Measurements from ENCODE around the gene RBM20.

The RBM20 gene

DNA sequence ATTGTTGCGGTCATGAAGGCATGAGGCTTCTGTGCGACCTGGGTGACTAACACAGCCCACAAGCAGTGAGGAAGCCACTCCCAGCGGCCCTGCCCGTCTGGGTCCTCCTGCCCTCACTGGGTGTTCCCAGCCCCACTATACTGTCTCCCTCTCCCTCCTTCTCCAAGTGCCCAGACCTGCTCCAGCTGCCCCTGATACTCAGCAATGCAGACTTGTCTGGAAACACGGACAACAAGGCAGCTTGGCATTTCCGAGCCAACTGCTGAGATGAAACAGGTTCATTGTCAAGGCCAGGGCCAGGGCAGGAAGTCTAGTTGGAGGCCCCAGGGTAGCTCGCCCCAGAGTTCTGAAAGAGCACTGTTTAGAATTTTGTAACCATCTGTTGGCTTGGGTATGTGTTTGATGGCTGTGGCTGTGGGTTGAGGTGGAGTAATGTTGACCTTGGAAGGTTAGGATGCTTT is 95.7 kb downstream of the RBM20 start:
- DNase-seq (ENCODE audit: low read depth): no peak

DNA sequence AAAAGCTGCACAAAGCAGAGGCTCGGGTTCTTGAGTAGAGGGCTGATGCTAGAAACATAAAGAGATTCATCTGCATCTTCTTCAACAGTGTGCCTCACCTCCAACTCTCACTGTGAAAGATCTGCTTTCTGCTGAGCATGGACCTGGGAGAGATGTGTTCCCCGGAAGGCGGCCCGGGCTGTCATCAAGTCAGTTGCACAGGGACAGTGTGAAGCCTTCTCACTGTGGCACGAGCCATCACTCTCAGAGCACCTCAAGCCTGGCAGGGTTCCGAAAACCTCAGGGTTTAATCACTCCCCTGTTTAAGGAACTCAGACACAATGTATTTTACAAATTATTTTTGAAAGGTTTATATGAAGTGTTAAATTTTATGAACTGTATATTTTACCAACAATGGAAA is 98.7 kb downstream of the RBM20 start:
- no peak for DNase-seq (ENCODE audit: low read depth)

DNA sequence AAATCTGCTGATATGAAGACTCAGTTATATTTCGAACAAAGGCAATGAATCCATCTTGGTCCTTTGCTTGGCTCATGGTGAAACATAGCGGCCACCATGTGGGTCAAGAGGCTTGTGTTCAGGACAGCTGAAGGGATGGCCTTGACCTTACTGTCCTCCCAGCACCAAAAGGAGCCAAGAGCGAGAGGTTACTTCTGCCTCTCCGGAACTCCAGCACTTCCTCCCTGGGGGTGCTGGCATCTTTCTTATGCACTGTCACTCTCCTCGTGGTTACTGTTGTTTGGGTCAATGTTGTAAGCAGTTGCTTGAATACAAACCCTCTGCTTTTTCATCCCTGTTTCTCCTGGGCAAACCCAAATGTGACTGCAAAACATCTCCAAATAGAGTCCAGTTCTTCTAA is 100.6 kb downstream of the RBM20 start:
- DNase-seq (ENCODE audit: low read depth): no peak

DNA sequence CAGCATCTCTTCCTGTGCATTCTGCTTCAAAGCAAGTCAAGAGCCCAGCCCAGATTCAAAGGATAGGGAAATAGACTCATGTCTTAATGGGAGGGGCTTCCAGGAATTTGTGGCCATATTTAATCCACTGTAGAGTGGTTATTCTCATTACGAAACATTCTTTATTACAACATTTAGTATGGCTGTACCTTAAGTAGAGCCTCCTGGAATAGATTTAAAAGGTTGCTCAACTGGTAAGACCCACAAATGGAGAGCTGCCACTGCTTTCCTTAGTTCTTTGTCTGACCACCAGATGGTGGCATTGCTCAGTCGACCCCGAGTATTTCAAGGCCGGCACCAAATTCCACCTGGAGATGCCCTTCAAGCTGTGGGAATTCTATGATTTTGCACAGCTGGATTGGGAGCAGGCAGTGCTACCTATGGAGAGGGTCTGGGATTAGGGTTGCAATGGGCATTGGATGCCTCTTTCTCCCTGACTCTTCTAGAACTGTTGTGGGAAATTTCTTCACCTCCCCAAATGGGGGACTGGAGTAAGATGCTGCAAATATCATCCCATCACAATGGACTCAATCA is 102.2 kb downstream of the RBM20 start:
- DNase-seq (ENCODE audit: low read depth): no peak

DNA sequence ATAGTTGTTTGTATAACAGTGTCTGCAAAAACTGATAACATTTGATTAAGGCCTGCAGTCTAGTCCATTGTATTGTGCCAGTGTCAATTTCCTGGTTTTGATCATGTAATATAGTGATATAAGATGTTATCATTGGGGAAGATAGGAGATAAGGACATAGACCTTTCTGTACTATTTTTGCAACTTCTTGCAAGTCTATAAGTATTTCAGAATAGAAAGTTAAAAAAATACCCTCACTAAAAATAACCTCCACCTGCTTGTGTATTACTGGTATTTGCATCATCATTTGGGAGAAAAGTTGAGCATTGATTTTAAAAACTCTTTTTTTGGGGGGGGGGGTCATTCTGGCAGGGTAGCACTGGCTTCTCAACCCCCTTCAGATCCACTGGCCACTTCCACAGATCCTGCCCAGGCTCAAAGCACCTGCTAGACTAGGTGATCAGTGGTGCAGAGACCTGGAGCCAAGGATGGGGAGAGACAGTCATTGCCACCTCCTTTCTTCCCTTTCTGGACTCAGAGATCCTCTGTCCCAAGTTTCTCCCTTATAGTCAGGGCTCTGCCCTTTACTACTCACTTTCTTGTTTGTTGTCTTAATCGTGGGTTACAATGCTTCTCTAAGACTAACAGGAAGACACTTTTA is 103.0 kb downstream of the RBM20 start:
- DNase-seq (ENCODE audit: low read depth): no peak

DNA sequence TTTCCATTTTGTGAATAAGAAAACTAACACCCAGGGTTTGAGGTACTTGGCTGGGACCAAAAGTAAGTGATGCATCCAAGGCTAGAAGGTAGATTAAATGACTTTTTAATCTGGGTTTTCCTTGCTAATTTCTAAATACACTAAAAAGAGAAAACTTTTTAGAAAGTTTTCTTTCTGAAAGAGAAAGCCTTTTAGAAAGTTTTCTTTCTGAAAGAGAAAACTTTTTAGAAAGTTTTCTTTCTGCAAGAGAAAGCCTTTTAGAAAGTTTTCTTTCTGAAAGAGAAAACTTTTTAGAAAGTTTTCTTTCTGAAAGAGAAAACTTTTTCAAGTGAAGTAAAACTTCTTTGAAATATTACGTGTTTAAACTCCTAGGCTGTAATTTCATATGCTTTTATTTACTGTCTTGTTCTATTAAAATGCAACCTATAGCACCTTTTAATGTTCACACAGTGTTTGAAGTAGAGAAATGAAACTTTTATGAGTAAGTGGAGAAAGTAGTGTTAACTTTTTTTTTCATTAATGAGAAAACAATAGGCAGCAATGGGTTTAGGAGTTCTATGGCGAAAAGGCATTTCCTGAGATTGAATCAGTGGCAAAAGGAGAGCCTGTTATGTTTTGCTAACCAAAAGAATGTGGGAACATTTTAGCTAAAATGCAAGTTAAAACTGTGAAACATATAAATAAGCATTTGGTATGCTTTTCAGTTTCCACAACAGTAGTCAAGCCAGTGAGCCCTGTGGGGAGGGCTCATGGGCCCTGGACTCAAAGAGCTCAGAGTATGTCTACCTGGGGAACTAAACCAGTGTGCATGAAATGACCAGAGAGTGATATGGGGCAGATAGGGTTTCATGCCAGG is 103.7 kb downstream of the RBM20 start:
- DNase-seq (ENCODE audit: low read depth): no peak

DNA sequence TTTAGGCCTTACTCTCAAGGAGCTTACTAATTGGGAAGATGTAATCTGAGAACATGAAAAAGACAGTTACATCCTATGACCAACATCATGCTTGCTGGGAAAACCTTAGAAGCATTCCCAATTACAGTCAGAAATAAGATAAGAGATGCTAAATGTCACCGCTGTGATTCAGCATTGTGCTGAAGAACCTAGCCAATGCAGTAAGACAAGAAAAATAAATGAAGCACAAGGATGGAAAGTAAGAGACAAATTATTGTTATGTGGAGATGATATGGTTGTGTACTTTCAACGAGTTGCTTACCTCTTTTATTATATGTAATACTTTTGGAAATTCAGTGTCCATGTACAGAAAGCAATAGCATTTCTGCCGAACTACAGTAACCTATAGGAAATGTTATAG is 104.8 kb downstream of the RBM20 start:
- no peak for DNase-seq (ENCODE audit: low read depth)

DNA sequence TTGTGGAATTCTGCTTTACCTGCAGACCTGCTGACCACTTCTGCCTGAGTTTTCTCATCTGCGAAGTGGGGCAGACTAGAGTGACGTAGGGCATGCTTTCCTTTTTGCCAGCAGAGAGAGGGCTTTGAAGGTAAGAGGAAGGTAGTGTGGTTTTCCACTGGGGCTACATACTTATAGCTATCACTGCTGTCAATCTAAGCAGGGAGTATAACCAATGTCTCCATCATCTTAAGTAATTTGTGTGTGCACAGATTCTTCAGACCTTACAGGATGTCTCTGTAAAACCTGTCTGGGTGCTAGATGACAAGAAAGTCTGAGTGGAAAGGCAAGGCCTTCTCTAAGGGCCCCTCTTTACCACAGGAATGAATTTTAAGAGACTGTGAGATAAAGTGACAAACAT is 106.8 kb downstream of the RBM20 start:
- DNase-seq (ENCODE audit: low read depth): peak; percentile 17

DNA sequence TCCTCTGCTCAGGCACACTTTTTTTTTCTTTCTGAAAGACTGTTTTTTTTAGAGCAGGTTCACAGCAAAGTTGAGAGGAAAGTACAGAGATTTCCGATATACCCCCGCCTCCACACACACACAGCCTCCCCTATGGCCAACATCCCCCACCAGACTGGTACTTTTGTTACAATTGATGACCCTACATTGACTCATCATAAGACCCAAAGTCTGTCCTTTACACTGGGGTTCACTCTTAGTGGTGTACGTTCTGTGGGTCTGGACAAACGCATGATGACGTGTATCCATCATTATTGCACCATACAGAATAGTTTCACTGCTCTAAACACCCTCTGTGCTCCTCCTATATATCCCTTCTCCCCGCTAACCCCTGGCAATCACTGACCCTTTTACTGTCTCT is 107.7 kb downstream of the RBM20 start:
- no peak for DNase-seq (ENCODE audit: low read depth)

DNA sequence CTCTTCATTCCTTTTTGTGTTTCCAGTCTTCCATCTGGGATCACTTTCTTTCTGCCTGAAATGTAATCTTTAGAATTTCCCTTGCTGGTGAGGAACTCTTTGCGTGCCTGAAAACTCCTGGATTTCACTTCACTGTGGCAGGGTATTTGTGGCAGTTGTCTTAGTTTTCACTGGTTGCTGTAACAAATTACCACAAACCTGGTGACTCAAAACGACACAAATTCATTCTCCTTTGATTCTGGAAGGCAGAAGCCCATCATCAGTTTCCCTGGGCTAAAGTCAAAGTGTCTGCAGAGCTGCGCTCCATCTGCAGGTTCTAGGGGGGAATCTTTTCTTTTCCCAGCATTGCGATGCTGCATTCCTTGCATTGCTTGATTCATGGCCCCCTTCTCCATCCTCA is 109.3 kb downstream of the RBM20 start:
- no peak for DNase-seq (ENCODE audit: low read depth)

DNA sequence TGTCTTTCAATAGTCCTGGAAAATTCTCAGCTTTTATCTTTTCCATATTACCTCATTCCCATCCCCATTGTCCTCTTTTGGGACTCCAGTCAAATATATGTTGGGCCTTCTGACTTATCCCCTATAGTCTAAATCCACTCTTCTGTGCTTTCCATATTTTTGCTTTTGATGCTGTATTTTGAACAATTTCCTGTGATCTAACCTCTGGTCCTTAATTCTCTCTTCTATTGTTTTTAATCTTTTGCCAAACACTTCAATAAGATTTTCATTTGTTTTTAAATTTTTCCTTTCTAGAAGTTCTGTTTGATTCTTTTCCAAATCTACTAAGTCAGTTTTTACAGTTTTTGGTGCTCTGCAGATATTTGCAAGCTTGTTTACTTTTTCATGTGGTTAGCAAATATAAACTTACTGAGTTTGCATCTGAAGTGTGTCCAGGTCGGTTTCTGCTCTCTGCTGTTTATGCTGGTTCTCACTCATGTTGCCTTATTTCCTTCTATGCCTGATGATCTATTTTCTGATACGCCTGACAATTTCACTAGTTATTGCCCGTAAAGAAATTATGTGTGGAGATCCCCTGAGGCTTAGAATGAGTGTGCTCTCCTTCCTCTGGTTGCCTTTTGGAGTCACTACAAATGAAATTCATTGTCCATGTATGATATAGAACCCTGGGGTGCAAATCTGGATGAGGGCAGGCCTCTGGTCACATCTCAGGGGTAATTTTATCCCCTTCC is 110.4 kb downstream of the RBM20 start:
- no peak for DNase-seq (ENCODE audit: low read depth)

DNA sequence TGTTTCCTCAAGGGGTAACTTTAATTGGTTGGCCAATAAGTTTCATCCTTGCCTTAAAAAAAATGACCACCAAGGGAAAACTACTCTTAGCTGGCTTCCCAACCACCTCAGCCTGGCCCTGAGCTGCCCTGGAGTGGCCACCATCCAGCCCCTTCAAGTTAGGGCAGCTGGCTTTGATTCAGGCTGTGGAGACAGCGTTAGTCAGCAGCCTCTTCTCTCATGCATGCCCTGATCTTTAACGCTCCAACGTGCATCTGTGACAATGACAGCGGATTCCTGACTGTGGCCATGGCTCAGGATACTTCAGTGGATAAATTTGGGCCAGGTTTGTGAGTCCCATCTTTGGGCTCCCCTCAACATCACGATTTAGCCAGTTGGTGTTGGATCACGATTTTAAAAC is 111.6 kb downstream of the RBM20 start:
- no peak for DNase-seq (ENCODE audit: low read depth)

DNA sequence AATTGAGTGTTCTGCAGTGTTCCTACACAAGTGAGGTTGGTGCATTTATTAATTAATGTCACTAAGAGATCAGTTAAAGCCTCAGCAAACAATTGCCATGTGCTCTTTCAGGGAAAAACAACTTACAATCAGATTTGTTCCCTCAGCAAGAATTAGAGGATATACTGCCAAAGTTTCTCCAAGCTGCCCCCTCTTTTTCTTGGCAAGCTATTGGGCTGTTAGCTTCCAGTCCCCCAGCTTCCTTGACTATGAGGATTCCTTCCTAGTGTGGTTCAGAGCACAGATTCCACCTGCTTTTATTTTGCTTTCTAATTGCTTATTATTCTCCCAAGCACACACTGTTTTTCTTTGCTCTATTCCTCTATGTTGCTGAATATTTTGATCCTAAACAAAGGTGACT is 112.7 kb downstream of the RBM20 start:
- DNase-seq (ENCODE audit: low read depth): no peak

DNA sequence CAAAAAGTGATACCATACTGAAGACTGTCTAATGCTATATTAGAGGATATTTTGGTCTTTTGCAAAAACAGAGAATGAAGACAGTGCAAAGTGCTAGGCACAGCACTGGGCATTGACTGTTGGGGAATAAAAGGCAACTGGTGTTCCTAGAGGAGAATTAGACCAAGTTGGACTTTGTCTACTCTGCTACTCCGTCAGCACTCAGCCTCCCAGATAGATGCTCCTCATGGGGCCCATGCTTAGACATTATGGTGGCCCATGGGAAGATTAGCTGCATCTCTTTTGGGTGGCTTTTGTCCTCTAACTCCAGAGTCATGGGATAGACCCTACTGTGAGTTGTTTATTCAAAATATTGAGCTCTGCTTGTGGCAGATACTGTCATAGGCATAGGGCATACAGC is 113.5 kb downstream of the RBM20 start:
- no peak for DNase-seq (ENCODE audit: low read depth)

DNA sequence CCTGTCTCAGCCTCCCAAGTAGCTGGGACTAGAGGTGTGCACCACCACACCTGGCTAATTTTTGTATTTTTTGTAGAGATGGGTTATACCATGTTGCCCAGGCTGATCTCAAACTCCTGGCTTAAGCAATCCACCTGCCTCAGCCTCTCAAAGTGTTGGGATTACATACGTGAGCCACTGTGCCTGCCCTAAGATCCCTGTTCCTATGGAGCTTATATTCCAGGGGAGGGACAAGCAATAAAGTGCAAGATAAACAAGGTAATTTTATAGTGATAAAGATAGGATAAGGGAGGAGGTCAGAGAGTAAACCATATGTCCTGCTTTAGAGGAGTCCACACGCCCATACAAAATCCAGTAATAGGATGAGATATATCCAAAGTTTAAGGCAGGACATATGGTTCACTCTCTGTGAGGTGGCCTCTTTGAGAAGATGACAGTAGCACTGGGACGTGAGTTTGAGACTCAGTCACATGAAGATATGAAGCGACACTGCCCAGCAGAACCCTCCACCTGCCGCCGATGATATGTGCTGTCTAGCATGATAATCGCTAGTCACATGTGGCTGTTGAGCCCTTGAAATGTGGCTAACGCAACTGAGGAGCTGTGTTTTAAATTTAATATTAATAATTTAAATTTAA is 114.1 kb downstream of the RBM20 start:
- DNase-seq (ENCODE audit: low read depth): no peak

DNA sequence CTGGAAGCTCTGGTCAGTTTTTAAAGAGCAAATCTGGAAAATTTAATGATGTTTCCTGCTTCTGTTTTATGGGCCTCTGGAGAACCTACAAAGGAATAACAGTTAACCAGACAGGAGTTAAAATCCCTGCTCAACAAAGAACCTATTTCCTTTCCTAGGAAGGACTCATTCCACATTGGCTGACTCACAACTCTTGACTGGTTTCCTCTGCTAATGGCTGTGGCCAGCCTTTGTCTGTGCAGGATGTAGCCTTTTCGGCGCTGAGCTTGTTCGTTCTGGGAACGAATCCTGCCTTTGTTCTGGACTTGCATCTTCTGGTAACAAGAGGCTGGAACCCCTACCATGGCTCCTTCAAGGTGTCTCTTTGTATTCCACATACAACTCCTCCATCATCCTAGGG is 114.8 kb downstream of the RBM20 start:
- DNase-seq (ENCODE audit: low read depth): no peak

DNA sequence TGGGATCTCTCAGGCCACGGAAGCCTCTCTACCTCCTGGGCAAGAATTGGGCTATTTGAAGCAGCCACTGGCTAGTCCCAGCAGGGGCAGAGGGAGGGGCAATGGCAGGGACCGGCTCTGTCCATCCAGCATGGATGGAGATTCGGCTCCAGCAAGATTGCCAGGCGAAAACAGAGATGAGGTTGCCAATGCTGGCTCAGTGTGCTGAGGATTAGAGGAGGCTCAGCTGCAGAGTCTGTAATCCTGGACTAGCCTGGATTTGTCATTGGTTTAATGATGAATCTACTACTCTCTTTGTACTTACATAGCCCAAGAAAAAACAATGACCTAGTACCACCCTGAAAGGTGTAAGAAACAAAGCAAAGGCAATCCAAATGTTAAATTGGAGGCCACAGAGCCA is 115.4 kb downstream of the RBM20 start:
- no peak for DNase-seq (ENCODE audit: low read depth)

DNA sequence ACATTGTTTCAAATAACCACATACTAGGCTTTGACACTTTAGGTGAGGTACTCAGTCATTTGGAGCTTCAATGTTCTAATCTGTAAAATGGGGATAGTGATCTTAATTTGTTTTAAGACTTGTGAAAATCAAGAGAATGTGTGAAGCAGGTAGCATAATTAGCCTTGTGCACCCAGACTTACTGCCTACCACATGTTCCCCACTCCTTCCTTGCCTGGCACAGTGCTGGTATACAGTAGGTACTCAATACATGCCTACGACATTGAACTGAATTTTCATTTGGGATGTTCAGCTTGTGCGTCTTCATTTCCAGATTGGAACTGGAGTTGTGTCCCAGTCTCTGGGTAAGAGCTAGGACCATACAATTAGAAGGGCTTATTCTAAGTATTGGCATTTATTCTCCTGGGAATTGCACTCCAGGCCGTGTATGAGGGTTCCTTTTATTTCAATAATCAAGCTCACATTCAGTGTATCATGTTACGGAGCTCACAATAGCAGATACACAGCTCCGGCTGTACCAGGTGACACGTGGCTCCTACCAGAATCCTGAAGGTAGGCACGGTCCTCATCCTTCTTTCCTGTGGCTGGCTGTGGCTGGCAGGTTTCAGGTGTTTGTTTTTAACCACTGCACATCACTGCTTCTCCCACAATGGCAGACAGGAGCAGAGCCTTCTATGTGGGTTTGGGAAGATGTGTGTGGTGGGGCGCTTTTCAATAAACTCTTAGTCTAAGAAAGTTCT is 118.1 kb downstream of the RBM20 start:
- DNase-seq (ENCODE audit: low read depth): no peak

DNA sequence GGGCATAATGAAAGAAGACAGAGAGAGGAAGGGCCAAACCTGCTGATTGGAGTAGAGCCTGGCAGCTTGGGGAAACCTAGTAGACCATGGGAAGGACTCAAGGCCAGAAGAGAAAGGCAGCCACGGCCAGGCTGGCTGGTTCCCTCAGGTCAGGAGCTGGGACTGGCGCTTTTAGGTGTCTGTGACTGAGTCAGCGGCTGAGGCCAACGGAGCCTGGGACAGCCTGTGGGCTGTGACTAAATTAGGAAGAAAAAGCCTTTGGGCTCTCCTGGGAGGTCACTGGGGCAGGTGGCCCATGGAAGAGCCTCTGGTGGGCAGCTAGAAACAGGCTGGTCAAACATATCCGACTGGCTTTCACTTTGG is 118.7 kb downstream of the RBM20 start:
- no peak for DNase-seq (ENCODE audit: low read depth)

DNA sequence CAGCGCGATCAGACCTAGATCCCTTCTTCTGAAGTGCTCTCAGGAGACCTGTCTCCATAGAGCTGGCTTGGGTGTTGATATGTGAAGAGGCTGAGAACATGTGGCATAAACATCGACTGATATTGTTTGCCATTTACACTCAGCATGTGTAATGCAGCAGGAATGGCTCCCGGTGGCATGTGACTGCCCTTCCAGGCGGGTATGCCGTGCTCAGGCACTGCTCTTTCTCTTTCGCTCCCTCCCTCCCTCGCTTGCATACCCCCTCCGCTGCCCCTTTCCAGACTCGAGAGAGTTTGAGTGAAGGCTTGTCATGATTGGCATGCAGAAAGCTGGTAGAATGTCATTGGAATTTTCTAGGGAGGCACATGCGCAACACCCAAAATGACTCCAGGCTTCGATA is 120.2 kb downstream of the RBM20 start:
- no peak for DNase-seq (ENCODE audit: low read depth)

DNA sequence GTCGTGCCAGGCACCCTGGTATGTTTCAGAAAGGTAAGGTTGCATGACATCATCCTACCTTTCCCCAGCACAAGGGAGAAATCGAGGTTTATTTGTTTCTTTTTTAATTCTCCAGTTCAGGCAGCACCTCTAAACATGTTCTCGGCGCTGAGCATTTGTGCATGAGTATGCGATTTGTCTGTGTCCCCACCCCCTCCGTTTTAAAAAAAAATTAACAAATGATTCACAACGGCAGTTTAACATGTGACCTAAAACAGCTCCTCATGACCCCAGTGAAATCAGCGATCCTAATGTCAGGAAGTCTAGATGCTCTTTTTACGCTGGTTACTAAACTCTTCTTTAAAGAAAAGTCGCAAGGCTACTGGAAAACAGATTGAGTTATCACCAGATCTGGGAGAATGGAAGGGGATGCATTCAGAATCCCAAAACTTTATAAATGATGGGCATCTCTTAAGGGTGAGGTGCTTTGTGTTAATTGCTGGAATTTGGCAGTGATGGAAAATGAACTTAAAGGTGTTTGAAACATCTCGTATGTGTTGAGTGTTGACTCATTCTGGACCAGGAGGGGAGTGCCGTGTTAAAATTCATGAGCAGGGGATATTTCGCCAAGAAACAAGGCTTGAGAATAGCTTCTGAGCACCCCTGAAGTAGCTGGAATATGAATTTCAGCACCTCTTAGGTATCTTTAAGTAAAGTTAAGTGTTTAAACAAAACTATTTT is 120.8 kb downstream of the RBM20 start:
- no peak for DNase-seq (ENCODE audit: low read depth)
